DMS53 treated with DMSO at 0.1 percent for 48 hours (cell line): ENCODE measurements around the gene CYB5B.

Experiments used
- DNase-seq: peaks from one replicate; lab custom pipeline; 2025; ENCODE audit not compliant: unreplicated experiment; lab: John Stamatoyannopoulos, UW

CYB5B gene

GRCh38 chr16:69514356-69514755, 89.9 kb downstream of the CYB5B start:
- DNase-seq: no peak
